Memory B cell (primary cell): ENCODE measurements around the gene CHAF1A.

Experiments used
- ATAC-seq: fragments of 150-1000 bp; cut with Tn5 transposase; 2 replicates; pipeline ENCODE4 v1.10.0; 2021; ENCODE audit warnings: low read depth, mild to moderate bottlenecking, moderate library complexity
- DNase-seq, 2 donors: peaks; one replicate each; pipeline ENCODE4 v3.0.0; 2022; ENCODE audit warnings: low spot score in 2 of 2
- H3K27ac Mint-ChIP-seq: one replicate; pipeline ENCODE4 v1.8.0; 2022; ENCODE audit warnings: mild to moderate bottlenecking, moderate library complexity, mixed read lengths
- H3K27me3 Mint-ChIP-seq: one replicate; pipeline ENCODE4 v1.8.0; 2022; ENCODE audit warnings: mixed read lengths
- H3K36me3 Mint-ChIP-seq: one replicate; pipeline ENCODE4 v1.8.0; 2022; ENCODE audit warnings: mild to moderate bottlenecking, mixed read lengths
- H3K4me1 Mint-ChIP-seq: one replicate; pipeline ENCODE4 v1.8.0; 2022; ENCODE audit warnings: mixed read lengths
- H3K4me3 Mint-ChIP-seq: one replicate; pipeline ENCODE4 v1.8.0; 2022; ENCODE audit warnings: mild to moderate bottlenecking, moderate library complexity, mixed read lengths
- H3K9me3 Mint-ChIP-seq: one replicate; pipeline ENCODE4 v1.8.0; 2022; ENCODE audit warnings: mixed read lengths

The CHAF1A gene

GRCh38 chr19:4454747-4455718 is 52.6 kb downstream of the CHAF1A start:
- ATAC-seq = no peak
- Mint-ChIP-seq H3K9me3 (no peaks in the 10 kb centered on the region), H3K4me1 (peaks cover 25% of the 10 kb centered on the region), H3K4me3 (peak overlapping the region; percentile 5), H3K27me3 (no peaks in the 10 kb centered on the region), H3K36me3 (peaks cover 13% of the 10 kb centered on the region), H3K27ac (peak overlapping the region; percentile 95)
- no peak for DNase-seq

DNA sequence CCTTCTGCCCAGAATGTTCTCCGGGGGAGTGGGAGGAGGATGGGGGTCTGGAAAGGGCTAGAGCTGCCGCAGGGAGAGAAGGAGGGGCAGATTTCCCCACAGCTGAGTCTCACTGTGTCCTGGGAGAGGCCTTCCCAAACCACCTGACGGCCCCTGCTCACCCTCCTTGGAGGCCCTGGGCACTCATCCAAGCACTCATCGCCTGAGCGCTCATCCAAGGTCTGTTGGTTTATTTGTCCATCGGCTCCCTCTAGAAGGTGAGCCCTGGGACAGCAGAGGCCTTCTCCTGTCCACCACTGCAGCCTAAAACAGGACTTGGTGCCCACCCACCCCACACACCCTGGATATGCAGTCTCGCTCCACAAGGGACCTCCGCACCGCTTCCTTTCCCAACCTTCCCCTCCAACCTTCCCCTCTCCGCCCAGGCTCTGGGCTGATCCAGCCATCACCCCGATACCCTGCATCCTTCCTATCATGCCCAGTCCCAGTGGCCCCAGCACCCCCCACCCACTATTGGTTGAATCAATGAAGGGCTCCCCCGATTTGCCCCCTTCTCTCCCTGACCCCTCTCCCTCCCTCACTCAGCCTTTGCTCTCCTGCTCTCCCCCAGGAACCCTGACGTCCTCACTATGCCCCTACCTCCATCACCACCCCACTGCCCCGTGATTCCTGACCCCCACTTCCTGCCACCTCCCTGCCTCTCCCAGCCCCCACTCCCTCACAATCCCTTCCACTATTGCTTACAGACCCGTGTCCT is 53.5 kb downstream of the CHAF1A start:
- Mint-ChIP-seq H3K4me3 (peak overlapping the region; percentile 88), H3K36me3 (peaks cover 11% of the 10 kb centered on the region)
- no peak for DNase-seq

DNA sequence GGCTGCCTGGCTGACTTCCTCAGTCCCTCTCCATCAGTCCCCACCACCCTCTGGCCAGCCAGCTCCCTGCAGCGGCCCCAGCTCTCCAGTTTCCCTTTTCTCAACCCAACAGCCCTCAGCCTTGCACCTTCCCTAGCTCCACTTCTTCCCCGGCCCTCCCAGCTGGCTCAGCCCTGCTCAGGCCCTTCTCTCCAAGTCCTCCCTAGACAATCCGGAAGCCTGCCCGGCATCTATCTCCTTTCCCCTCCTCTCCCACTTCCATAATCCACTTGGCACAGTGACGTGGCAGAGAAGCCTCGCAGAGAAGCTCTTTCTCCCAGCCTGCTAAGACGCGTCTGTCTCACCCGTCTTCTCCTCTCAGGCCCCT is 54.0 kb downstream of the CHAF1A start:
- DNase-seq = no peak
- ATAC-seq = no peak
- peaks cover 25% of the 10 kb centered on the region for H3K4me1 Mint-ChIP-seq
- H3K36me3 Mint-ChIP-seq = peaks cover 11% of the 10 kb centered on the region
- H3K4me3 Mint-ChIP-seq = peak overlapping the region; percentile 88
- H3K27me3 Mint-ChIP-seq = no peaks in the 10 kb centered on the region
- no peaks in the 10 kb centered on the region for H3K9me3 Mint-ChIP-seq
- peak overlapping the region; percentile 95 for H3K27ac Mint-ChIP-seq

More for the DNA sequence above, 53.5 kb downstream of the CHAF1A start:
- H3K9me3 Mint-ChIP-seq = no peaks in the 10 kb centered on the region
- no peak for ATAC-seq
- H3K27me3 Mint-ChIP-seq = no peaks in the 10 kb centered on the region
- peak overlapping the region; percentile 95 for H3K27ac Mint-ChIP-seq
- peaks cover 25% of the 10 kb centered on the region for H3K4me1 Mint-ChIP-seq

DNA sequence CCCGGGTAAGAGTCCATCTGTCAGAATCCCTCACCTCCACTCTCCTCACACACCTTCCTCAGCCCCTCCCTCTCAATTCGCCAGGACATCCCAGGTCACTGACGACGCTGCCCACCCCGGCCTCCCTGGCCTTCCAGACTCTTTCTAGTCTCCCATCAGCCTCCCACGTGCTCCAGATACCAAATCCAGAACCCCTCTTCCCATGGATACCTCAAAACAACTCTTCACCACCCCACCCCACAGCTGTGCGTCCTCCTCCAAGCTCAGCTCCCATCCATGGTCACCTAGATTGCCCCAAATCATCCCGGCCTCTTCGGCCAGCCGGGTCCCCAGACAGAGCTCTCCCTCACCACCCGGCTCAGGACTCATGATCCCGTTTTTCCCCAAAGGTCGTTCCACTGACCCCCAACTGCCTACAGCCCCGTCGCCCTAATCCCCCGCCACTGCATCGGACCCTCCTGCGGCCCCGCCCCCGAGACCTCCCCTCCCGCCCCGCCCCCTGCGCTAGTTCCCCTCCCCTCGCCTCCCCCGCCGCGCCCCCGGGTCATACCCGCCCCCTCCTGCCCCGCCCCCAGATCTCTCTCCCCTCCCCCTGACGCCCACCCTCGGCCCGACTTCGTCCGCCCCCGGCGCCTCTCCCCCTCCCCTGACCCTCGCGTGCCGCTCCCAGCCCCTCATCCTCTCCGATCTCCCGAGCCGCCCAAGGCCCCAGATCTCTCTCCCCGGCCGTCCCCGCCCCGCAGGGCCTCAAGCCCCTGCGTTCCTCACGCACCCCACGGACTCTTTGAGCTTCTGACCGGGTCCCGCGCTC is 54.6 kb downstream of the CHAF1A start:
- H3K36me3 Mint-ChIP-seq = peaks cover 9% of the 10 kb centered on the region
- H3K4me3 Mint-ChIP-seq = peak overlapping the region; percentile 88
- DNase-seq = peak in 1 of 2 donors; percentile 43
- peak overlapping the region; percentile 95 for H3K27ac Mint-ChIP-seq
- H3K4me1 Mint-ChIP-seq = peaks cover 25% of the 10 kb centered on the region
- peak; percentile 38 for ATAC-seq
- H3K9me3 Mint-ChIP-seq = no peaks in the 10 kb centered on the region
- H3K27me3 Mint-ChIP-seq = no peaks in the 10 kb centered on the region

GRCh38 chr19:4457654-4458395 is 55.4 kb downstream of the CHAF1A start, which contains the start of gene UBXN6:
Gene UBXN6 (minus strand): TSS chr19:4457794. CDS start chr19:4457697, 97 bp downstream.
- Mint-ChIP-seq H3K27ac (peak within 1 kb of the TSS; percentile 95), H3K9me3 (no peaks in the 10 kb centered on the region), H3K4me1 (peaks cover 25% of the 10 kb centered on the region), H3K4me3 (peak within 1 kb of the TSS; percentile 88), H3K36me3 (peaks cover 7% of the 10 kb centered on the region), H3K27me3 (no peaks in the 10 kb centered on the region)
- ATAC-seq = peak; percentile 98
- DNase-seq = peak; percentile 94 to 95

DNA sequence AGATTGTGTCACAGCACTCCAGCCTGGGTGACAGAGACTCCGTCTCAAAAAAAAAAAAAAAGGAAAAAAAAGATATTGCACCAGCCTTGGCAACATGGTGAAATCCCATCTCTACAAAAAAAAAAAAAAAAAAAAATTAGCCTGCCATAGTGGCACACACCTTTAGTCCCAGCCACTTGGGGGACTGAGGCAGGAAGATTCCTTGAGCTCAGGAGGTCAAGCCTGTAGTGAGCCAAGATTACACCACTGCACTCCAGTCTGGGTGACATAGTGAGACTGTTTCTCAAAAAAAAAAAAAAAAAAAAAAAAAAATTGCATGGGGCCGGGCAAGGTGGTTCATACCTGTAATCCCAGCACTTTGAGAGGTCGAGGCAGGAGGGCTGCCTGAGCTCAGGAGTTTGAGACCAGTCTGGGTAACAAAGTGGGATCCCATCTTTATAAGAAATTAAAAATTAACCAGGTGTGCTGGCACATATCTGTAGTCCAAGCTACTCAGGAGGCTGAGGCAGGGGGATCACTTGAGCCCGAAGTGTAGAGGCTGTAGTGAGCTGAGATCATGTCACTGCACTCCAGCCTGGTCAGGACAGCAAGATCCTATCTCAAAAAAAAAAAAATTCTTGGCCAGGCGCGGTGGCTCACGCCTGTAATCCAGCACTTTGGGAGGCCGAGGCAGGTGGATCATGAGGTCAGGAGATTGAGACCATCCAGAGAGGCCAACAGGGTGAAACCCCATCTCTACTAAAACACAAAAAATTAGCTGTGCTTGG is 62.6 kb downstream of the CHAF1A start:
- Mint-ChIP-seq H3K9me3 (no peaks in the 10 kb centered on the region), H3K27ac (no peak overlapping the region), H3K4me3 (no peak overlapping the region), H3K36me3 (no peaks in the 10 kb centered on the region), H3K4me1 (no peaks in the 10 kb centered on the region), H3K27me3 (no peaks in the 10 kb centered on the region)
- ATAC-seq (no peak), DNase-seq (no peak)

GRCh38 chr19:4467835-4468234 is 65.4 kb downstream of the CHAF1A start:
- no peaks in the 10 kb centered on the region for H3K9me3 Mint-ChIP-seq
- no peak overlapping the region for H3K4me3 Mint-ChIP-seq
- H3K4me1 Mint-ChIP-seq = no peaks in the 10 kb centered on the region
- H3K36me3 Mint-ChIP-seq = no peaks in the 10 kb centered on the region
- H3K27ac Mint-ChIP-seq = no peak overlapping the region
- DNase-seq (no peak), ATAC-seq (no peak)
- no peaks in the 10 kb centered on the region for H3K27me3 Mint-ChIP-seq

DNA sequence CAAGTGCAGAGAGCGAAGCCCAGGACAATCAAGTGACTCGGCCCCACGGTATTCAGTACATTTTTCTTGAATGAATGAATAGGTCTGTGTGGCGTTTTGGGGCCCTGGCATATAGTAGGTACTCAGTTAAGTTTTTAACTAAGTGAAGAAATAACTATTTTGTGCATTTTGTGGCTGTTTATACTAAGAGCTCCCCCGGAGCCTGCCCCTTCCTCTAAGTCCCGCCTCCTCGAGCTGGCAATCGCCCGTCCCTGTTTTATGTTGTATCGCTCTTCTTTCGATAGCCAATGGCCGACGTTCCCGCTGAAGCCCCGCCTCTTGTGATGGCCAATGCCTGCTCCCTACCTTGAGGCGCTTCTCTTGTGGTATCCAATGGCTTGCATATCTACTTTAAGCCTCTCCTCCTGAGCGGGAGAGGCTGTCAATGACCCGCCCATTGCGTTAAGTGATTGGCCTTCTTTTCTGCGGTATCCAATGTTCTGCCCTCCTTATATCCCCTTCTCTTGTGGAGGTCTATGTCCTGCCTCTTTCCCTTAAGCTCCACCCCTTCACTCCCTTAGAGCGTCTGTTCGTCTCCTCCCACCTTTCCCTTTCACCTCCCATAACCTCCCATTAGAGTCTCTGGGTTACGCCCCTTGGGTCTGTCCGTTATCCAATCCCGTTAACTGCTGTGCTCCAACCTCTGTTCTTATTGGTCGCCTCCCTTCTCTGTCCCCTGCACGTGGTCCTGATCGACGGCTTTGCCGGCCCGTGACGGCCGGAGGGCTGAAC is 69.1 kb downstream of the CHAF1A start:
- H3K4me1 Mint-ChIP-seq = peaks cover 16% of the 10 kb centered on the region
- H3K27me3 Mint-ChIP-seq = no peaks in the 10 kb centered on the region

GRCh38 chr19:4472174-4472974 is 69.9 kb downstream of the CHAF1A start, which contains the start of gene HDGFL2:
Gene HDGFL2 (plus strand): TSS chr19:4472297. CDS start chr19:4472351, 54 bp downstream.
- Mint-ChIP-seq H3K27me3 (no peaks in the 10 kb centered on the region), H3K27ac (peak within 1 kb of the TSS; percentile 28)
- no peak for DNase-seq

More for the DNA sequence above, 69.1 kb downstream of the CHAF1A start:
- Mint-ChIP-seq H3K4me3 (no peak overlapping the region), H3K9me3 (no peaks in the 10 kb centered on the region), H3K36me3 (peaks cover 3% of the 10 kb centered on the region), H3K27ac (no peak overlapping the region)
- DNase-seq = peak; percentile 86 to 95
- peak; percentile 80 for ATAC-seq

DNA sequence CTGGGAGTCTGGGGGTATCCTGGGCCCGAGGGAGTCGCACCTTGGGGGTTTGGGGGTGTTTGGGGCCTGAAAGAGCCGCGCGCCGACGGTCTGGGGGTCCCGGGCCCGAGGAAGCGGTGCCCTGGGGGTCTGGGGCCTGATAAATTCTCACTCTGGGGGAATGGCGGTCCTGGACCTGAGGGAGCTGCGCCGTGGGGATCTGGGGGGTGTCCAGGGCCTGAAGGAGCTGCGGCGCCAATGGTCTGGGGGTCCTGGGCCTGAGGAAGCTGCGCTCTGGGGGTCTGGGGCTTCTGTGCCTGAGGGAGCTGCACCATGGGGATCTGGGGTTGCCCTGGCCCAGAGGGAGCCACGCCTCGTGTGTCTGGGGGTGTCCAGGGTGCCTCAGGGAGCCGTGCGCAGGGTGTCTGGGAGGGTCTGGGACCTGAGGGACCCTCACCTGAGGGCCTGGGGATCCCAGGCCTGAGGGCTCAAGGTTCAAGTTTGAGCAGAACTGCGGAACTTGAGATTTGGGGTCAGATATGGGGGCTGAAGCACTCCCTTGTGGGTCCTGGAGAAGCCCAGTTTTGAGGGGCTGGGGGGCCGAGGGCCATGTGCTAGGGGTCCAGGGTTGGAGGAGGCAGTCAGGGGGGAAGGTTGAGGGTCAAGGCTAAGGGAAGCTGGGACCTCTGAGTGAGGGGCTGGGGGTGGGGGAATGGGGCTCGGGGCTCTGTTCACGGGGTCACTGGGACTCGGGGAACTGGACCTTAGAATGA is 70.7 kb downstream of the CHAF1A start:
- Mint-ChIP-seq H3K4me3 (peak overlapping the region; percentile 82), H3K27me3 (no peaks in the 10 kb centered on the region), H3K36me3 (peaks cover 5% of the 10 kb centered on the region), H3K4me1 (peaks cover 16% of the 10 kb centered on the region), H3K9me3 (no peaks in the 10 kb centered on the region), H3K27ac (peak overlapping the region; percentile 28)
- ATAC-seq = no peak
- no peak for DNase-seq

More at GRCh38 chr19:4472174-4472974, 69.9 kb downstream of the CHAF1A start, which contains the start of gene HDGFL2:
- peak within 1 kb of the TSS; percentile 82 for H3K4me3 Mint-ChIP-seq
- peaks cover 5% of the 10 kb centered on the region for H3K36me3 Mint-ChIP-seq
- no peaks in the 10 kb centered on the region for H3K9me3 Mint-ChIP-seq
- H3K4me1 Mint-ChIP-seq = peaks cover 16% of the 10 kb centered on the region
- no peak for ATAC-seq
